HTERT RPE-1 (cell line): Measurements from ENCODE around the gene GSX1.

Experiments used
- in situ Hi-C: fragments of 300-500 bp; cut with MboI; formaldehyde crosslinking; loops from 4 replicates; pipeline ENCODE4 v1.14.3; 2020; ENCODE audit warnings: low sequenced_read_pairs

Gene GSX1

GRCh38 chr13:27826379-27827353 is 34.4 kb downstream of the GSX1 start:
- in situ Hi-C loops, result no loop called here

DNA sequence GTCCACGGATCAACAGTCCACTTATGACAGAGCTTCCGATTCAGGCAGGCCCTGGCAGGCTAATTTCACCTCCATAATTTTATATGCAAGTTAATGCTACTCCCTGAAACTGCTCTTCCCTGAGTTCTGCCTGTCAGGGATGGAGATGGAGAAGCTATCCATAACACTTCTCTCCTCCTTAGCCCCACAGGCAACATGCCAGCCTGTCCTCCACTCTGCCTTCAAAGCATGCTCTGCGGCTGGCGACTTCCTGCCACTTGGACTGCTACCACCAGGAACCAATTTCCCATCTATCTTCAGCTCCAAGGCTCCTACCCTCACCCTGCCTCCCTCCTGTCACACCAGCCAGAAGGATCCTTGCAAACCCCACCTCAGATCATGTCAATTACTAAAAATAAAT is 35.4 kb downstream of the GSX1 start:
- in situ Hi-C loops, result no loop called here

DNA sequence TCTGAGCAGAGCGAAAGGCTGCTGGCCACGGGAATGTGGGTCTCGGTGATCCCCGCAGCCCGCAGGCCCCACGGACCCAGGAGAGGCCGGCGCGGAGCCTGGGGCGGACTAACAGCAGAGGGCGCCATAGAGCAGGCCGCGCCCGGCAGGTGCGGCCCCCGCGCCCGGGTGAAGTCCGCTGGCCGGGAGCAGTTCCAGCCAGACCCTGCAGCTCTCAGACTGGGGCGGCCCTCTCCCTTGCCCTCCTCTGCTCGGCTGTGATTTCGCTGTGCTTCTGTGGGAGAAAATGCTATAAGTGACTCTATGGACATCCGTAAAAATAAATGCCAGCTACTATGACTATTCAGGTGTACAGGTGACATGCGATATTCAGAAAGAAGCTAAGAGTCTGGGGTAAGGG is 37.7 kb downstream of the GSX1 start:
- in situ Hi-C loops, result no loop called here

- in situ Hi-C loops, result no loop called here
Observed at GRCh38 chr13:27833206-27833605, 40.9 kb downstream of the GSX1 start.

- in situ Hi-C loops, result no loop called here
Observed at GRCh38 chr13:27834095-27834494, 41.8 kb downstream of the GSX1 start.

DNA sequence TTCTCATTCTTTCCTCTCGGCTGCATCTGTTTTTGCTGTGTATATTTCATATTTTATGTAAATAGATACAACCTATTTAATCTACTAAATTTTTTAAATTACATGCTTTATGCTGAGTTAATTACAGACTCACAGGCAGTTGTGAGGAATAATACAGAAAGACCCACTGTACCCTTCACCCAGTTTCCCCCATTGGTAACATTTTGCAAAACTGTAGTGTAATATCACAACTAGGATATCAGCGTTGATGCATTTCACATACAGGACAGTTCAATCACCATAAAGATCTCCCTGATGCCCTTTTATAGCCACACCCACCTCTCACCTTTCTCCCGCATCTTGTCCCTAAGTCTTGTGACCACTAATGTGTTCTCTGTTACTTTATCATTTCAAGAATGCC is 43.5 kb downstream of the GSX1 start:
- in situ Hi-C loops, result no loop called here

- in situ Hi-C loops, result no loop called here
Observed at GRCh38 chr13:27839809-27840467, 47.7 kb downstream of the GSX1 start.

- in situ Hi-C loops, result no loop called here
Observed at GRCh38 chr13:27842571-27842970, 50.3 kb downstream of the GSX1 start.
